HG02623 (cell line): ENCODE measurements around the gene CYGB.

ENCODE experiments used
- ATAC-seq: cut with Tn5 transposase; IDR thresholded peaks from one replicate; pipeline ENCODE4 v1.9.1; 2021; ENCODE audit warnings: moderate library complexity; ENCODE audit not compliant: unreplicated experiment

Gene CYGB

DNA sequence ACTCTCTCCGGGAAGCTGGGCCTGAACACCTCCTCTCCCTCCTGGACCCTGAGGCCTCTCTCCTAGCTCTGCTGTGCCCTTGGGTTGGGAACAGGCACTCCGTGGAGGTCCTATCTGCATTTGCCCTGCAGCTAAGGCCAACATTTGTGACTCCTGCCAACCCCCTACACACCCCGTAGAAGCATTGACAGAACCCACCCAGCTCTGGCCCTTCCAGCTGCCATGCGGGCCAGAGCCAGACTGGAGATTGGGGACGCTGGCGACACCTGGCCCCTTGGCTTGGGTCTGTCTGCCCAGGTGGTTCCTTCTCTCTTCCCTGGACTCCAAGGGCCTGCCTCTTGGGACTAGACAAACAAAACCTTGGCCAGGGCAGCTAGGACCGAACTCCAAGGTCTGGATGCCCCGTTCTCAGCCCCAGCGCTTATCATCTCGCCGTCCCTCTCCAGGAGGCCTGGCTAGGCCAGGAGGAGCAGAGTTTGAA lies 35.6 kb downstream of the CYGB start:
- ATAC-seq: no peak

DNA sequence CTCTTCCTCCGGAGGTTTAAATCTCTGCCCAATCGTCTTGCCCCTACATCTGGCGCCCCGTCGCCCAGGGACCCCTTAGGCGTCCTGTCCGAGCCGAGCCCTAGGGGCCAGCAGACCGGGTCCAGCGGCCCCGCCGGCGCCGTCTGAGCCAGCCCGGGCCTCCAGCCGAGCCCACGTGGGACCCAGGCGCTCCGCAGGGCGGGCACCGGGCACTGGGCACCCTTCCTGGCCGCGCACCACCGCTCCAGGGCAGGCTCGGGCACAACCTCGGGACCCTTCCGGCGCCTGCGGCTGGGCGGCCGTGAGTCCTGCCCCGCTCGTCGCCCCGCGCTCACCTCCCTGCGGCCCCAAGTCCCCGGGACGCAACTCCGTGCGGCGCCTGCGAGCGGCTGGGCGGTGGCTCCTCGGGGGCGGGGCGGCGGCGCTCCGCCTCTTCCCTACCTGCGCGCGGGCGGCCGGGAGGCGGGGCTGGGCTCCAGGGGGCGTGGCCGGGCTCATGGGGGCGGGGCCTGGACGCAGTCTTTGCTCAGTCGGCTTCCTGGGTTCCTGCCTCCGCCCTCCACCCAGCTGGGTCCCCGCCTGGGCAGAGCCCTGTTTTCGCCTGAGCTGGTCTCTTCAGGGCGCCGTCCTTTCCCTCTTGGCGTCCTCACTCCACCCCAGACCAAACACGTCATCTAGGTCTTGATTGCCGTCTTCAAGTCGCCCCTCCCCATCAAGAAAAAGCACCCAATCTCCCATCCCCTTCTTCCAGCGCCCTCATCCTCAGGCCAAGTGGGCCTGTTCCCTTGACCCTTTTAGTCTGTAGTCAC lies 36.3 kb downstream of the CYGB start, which contains the start of gene RHBDF2:
TSS of gene RHBDF2 (minus strand) at position 406 of the 809 bp plus-strand sequence. CDS start 19,899 bp downstream, outside the sequence.
- peak; percentile 64 for ATAC-seq

DNA sequence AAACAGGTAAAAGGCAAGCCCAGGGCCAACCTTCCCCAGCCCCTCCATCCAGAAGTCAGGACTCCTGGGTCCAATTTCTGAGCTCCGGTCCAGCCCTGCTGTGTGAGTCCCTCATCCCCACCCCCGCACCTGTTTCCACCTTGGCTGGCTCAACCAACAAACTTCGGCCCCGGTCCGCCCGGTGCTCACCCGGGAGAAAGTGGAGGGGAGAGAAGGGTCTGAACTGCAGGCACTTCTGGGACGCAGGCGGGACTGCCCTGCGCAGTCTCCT lies 36.8 kb downstream of the CYGB start:
- ATAC-seq: peak; percentile 9

DNA sequence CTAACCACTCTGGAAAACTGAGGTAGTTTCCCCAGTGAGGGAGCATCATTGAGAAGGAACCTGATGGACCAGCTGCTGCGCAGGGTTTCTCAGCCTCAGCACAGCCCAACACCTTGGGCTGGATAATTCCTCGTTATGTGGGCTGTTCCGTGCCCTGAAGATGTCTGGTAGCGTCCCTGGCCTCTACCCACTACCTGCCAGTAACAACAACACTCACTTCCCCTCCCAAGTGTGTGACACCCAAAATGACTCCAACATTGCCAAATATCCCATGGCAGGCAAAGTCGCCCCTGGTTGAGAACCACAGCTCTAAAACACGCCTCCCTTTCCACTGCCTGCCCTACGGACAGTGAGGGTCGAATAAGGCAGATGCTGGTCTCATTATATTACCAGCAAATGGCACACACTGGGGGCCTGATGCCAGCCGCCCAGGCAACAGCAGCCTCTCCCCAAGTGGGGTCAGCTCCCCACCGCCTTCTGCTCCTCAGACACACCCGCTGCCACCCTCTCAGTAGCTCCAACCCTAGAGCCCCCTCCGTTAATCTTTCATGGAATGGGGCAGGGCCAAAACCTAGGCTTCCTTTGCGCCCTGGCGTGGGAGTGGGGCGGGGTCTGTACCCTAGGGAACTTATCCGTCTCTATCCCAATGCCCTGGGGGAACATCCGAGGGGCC lies 37.3 kb downstream of the CYGB start:
- no peak for ATAC-seq

DNA sequence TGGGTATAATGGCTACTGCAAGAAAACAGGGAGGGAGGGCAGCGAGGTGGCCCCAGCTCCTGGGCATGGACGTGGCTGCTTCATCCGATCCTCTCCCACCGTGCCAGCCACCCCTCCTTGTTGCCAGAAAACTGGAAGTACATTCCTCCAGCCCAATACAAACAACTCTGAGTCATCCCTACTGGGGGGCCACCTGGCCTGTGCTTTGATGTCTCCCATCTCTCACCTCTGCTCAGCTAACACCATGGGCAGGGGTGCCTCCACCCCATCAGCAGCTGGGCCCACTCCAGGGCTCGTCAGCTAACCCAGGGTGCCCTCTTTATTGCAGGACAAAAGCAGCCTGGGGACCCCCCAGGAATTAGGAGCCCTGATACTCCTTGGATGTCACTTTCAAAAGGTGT lies 38.2 kb downstream of the CYGB start:
- ATAC-seq: no peak

DNA sequence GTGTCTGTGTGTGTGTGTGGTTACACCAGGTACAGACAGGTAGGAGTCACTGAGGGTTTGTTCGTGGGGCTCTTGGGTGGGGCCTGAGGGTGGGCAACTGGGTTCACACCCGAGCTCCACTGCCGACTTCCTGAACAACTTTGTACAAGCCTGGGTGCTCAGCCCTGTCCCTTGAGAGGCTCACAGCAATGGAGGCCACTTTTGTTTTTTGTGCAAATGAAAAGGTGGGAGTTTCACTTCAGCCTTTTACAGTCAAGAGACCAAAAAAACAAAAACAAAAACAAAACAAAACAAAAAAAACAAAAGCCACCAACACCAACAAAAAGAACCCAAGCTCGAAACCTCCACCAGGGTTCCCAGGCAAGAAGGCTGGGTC lies 38.6 kb downstream of the CYGB start:
- ATAC-seq: no peak

DNA sequence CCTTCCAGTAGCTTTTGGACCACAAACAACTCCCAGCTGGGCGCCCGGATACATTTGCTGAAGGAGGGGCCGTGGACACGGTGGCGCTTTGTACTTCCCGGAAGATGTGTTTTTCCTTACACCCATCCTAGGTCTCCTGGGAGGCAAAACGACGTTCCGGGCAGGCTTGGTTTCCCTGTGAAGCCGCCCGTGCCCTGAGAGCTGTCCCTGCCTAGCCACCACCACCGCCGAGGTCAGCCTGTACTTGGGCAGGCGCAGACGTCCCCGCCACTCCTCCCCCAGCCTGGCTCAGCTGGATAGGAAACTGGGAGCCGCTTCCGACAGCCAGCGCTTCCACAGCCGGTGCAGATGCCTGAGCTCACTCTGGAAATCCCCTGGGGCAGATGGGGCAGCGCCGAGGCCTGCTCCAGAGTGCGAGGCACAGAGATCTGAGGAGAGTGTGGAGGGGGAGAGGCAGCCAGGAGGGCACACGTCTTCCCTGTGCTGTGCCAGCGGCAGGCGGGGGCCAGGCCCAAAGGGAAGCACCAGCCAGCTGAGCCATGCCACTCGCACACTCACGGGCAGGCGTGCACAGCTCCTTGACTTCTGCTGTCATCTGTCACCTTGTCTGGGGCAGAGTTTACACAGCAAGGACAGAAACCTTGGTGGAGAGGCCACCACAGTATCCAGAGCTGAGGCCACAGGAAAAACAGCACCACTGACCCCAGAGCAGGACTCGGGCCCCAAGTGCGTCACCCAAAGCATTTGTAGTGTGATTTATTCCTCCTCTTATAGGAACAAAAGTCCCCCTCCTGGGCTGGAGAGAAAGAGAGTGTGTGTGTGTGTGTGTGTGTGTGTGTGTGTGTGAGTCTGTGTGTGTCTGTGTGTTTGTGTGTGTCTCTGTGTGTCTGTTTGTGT lies 39.3 kb downstream of the CYGB start:
- ATAC-seq: no peak

DNA sequence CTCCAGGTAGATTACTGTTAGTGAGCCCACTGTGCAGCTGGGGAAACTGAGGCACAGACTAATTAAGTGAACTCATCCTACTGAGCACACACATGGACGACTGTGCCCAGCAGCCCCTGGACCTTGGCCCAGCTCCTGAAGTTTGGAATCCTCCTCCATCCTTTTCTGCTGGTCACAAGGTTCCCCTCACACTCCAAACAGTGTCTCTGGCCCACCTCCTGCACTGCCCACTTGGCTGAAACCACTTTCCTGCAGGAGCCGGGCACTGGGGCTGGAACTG lies 39.9 kb downstream of the CYGB start:
- no peak for ATAC-seq

DNA sequence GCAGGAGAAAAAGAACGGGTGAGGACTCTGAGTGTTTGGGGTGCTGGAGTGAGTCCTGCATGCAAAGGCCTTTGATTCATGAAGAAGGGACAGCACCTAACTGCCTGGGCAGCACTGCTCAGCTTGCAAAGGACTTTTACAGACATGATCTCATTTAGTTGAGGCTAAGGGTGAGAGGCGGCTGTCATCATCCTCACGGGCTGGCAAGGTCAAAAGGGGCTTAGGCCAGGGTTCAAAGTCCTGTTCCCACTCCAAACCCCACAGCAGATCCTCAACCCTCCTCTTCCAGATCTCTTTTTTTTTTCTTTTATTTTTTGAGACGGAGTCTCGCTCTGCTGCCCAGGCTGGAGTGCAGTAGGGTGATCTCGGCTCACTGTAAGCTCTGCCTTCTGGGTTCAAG lies 41.0 kb downstream of the CYGB start:
- no peak for ATAC-seq

DNA sequence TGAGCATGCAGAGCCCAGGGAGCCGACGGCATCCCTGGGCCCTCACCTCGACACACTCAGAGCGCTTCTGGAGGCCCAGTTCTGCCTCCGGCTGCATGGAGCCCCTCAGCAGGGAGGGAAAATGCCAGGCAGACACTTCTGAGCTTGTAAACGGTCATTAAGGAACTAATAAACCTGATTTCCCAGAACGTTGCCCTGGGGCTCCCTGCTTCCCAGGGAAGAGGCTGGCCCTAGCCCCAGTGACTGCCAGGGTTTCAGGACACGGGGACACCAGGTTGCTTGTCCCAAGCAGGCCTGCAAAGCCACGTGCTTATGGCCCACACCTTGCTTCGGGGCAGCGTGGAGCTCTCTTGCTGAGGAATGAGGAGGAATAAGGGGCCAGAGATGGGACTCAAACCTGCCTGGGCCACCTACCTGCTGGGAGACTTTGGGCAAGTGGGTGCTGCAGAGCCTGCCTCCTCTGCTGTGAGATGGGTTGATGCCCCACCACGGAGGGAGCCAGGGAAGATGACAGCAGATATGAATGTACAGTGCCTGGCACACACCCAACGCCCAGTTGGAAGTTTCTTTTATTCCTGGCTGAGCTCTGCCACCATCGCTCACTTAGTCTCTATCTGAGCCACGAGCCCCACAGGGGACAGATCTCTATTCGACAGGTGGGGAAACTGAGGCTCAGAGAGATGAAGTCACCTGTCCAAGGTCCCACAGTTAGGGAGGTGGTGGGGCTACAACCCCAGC lies 41.7 kb downstream of the CYGB start:
- no peak for ATAC-seq

DNA sequence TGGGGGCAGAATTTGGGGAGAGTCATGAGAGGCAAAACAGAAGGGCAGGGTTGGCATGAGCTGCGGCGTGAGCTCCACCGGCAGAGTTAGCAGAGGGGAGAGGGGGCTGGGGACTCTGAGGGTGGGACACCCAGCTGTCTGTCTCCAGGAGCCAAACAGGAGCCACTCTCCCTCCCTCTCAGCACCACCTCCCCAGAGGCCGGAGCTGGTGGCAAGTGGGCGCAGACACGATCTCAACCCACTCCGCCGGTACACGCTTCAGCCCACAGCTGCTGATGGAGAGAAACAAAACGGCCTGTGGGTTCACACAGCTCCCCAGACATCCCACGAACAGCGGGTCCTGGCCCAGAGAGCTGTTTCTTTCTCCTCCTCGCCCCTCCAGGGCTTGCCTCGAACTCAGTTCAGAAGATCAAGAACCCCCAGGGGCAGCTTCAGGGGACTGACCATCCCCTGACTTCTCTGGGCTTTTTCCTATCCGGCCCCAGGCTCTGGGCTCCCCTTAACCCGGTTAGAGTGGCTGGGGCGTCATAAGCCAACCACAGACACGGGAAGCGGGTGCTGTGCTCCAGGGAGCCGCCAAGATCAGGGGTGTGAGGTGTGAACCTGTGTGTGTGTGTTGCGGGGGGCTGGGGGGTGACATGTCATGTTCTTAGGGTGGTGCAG lies 43.9 kb downstream of the CYGB start:
- no peak for ATAC-seq

DNA sequence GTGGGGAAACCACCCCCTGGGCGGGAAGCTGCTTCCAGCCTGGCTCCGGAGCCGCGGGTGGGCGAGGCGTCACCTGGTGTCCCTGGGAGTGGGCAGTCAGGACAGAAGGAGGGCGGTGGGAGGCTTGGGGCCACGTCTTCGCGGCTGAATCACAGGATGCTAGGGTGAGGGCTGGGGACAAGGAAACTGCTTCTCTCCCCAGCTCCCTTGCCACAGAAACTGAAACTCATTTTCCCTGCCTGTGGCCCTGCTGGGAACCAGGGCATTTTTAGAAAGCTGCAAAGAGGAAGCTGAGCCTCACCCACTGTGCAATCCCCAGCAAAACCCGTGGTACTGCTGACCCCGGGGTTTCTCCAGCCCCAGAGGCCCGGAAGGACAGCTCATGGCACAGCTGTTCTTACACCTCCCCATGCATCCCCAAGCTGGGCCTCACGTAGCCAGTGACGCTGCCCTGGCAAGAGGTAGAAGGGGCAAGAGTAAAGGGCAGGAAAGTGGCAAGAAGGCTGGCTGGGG lies 44.5 kb downstream of the CYGB start:
- ATAC-seq: peak; percentile 35

DNA sequence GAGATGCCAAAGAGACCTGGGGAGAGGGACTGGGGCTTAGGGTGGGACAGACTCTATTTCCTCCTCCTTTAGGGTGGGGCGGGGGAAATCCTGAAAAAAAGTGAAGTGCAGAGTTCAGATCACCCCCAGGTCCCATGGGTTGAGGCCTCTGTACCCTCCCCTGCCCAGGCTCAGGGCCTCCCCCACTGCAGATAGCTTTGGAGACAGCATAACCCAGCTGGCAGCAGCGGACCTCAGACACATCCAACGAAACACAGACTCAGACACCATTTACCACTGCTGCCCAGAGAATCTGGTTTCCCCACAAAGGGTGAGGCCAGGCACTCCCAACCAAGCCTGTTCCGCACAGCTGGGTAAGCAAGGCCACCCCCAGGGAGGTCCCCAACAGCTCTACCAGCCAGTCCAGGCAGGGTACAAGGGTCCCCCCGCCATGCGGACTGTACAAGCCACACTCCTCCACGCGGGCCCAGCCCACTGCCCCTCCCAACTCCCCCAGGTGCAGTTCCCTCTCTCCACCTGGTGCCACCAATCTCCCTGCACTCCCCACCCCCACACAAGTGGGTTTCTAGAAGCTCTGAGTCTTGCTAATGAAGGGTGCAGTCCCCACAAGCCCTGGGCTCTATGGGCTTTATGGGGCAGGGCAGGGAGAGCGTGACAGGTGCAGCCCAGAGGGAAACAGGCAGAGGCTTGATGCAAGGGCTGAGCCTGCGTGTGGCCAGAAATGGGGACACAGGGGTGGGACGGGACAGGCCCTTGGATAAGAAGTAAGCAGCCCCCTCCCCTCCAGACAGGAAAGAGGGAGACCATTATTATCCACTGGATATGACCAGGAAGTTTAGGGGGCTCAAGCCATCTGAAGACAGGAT lies 45.2 kb downstream of the CYGB start:
- peak; percentile 33 for ATAC-seq

DNA sequence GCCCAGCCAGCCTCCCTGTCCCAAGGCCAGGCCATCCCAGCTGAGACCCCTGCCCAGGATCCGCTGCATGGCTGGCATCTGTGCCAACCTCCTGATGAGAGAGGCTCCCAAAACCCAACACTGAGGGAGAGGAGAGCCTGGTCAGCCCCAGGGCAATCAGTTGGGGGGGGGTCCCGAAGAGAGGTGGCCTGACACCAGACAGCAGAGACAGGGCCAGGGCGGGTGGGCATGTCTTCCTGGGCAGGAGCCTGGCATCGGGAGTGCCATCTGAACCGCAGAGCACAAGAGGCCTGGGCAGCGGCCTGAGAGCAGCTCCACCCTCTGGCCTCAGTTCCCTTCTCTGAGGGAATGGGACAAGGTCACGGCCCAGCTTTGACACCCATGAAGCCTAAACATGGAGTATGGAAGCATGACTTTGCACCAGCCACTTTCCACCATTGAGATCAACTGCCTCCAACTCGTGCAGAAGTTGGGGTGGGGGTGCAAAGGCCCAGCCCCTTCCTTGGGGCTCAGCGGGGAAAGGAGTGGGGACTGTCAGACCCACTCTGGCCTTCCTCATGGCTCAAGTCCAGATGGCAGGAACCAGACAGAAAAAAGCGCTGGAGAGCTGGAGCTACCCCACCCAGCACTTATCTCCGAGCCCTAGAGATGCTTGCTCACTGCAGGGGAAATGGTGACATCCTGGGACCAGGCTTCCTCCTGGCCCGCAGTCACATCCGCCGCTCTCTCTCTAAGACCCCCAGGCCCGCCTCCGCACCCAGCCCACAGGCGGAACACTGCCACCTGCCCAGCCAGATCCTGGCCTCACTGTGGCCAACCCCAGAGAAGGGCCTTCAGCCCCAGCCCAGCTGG lies 46.0 kb downstream of the CYGB start:
- peak; percentile 3 for ATAC-seq

DNA sequence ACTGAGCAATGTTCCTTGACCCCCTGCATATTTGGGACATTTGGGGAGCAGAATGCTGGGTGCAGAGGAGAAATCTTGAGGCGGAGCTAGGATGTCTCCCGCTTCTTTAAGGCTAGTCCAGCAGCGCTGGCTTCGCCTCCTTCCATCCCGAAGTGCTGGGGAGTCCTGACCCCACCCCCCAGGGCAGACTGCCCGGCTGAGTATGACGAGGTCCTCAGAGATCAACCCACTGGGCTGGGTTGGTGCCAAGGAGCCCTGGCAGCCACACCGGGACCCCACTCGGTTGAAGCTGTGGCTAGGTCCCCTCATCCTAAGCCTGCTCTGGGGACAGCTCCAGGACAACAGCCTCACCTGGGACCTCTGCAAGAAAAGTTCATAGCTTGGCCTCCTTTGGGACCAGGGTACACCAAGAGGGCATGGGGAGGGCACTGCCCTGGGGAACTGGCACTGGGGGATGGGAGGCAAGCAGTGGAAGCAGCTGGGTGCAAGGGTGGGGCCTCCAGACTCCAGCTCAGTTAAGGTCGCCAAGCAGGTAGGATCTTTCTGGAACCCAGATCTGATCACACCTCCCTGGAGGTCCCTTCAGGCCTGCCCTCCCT lies 47.3 kb downstream of the CYGB start:
- ATAC-seq: no peak

DNA sequence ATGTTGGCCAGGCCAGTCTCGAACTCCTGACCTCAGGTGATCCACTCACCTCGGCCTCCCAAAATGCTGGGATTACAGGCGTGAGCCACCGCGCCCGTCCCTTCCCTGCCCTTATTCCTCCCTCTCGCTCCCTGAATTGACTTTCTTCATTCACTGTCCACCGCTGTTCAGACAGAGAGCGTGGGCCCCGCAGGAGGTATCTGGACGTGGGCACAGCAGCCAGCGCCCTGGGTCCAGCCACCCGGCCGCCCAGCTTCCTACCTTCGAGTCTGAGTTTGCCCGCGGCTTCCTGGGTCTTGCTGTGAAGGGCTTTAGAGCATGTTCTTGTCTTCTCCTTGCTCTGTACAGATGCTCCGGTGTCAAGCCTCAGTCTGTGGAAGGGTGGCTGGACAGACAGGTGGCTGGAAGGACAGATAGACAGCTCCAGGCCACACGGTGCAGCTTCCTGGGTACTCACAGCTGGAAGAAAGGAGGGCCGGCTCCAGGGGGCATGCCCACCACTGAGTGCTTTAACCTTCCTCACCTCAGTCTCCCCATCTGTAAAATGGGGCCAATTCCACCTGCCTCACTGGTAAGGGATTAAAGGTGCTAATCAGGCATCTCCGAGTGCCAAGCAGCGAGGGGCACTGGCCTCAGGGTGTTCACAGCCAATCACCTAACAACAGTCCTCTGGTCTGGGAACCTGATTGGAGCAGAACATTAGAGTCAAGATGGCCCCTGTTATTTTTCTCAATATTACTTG lies 49.9 kb downstream of the CYGB start:
- no peak for ATAC-seq

DNA sequence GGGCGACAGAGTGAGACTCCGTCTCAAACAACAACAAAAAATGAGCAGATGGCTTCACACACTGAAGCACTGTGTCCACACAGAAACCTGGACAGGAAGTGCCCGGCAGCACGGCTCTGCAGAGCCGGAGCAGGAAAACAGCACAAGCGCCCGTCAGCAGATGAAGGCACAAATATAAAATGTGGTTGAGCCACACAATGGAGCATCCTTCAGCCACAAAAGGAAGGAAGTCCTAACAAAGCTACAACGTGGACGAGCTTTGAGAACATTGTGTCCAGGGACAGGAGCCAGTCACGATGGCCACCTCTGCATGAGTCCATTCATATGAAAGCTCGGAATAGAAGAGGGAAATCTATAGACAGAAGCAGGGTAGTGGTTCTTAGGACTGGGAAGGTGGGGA lies 51.9 kb downstream of the CYGB start:
- ATAC-seq: no peak
